Measurements from ENCODE around the gene SLCO3A1.

SLCO3A1 gene

GRCh38 chr15:91882858-91883586 lies 29.5 kb downstream of the SLCO3A1 start:
- no peak for DNase-seq (ENCODE audit: low read depth in 2 of 2)

- no peak for DNase-seq (ENCODE audit: low read depth in 2 of 2)
These were observed 31.1 kb downstream of the SLCO3A1 start for GRCh38 chr15:91884606-91885005.

- no peak for DNase-seq (ENCODE audit: low read depth in 2 of 2)
These were observed 31.5 kb downstream of the SLCO3A1 start for GRCh38 chr15:91885054-91885453.

- no peak for DNase-seq (ENCODE audit: low read depth in 2 of 2)
These were observed 32.3 kb downstream of the SLCO3A1 start for GRCh38 chr15:91885714-91886270.

- DNase-seq (ENCODE audit: low read depth in 2 of 2), result no peak
These were observed 33.4 kb downstream of the SLCO3A1 start for GRCh38 chr15:91886878-91887277.

DNA sequence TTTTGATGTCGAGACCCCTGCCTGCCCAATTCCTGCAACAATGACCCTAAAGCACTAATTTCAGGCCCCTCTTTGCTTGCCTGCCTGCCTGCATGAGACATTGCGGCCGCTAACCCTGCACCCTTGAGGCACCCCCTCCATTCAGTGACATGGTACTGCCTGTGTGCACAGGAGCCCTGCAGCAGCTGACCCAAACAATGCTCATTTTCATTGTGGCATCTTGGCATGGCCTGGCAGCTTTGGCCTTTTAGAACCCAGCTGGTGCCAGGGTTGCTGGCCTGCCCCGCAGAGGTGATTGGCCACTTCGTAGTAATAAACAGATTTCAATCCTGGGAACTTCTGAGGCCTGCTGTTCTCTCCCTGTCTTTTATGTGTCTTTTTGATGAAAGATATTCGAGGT lies 33.8 kb downstream of the SLCO3A1 start:
- DNase-seq (ENCODE audit: low read depth in 2 of 2), result no peak

DNA sequence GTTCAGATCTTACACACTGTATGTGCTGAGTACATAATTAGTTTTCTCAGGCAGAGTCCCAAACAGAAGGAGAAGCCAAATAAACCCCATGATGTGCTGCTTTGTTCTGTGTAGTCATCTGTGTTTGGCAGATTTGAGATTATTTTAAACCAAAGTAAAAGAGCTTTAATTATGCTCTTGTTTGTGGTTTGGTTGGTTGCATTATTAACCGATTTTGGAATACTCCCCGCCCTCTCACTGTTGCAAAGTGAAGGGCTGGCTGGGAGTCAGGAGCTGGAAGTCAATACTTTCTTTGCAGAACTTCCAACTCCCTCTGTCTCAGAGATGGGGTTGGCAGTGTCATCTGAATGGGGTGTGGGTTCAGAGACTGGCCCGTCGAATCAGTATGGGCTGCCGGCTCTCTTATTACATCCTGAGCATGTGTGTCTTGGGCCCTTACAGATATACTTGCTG lies 34.4 kb downstream of the SLCO3A1 start:
- DNase-seq (ENCODE audit: low read depth in 2 of 2), result no peak

DNA sequence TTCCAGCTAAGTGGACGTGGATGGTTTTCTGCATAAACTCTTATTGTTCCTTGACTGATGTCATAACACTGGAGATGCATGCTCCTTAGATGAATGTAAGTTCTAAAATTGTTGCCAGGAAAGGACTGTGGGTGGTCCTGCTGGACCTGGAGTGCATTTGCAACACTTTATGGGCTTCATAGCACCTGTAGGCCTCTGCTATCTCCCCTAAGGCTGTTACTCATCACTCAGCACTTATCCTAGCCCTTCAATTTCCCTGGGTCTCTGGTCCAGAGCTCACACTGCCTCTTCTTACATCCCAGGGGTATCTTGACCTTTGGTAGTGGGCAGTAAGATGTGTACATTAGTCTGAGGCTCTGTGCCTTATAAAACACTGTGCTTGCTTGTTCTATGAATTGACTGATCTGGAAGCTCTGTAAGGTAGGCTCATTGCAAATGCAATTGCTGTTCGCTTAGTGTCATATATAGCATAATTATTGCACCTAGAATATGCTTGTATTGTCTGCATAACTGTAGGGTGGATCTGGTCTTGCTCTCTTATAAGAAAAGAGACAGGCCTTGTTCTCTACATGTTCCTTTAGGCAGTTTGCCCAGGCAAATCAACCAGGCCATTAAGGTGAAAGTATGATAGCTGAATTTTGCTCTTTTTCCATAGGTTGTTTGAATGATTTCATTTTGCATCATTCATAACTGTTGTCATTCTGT lies 35.8 kb downstream of the SLCO3A1 start:
- DNase-seq (ENCODE audit: low read depth in 2 of 2), result no peak

- DNase-seq (ENCODE audit: low read depth in 2 of 2), result no peak
These were observed 37.1 kb downstream of the SLCO3A1 start for GRCh38 chr15:91890614-91891013.

DNA sequence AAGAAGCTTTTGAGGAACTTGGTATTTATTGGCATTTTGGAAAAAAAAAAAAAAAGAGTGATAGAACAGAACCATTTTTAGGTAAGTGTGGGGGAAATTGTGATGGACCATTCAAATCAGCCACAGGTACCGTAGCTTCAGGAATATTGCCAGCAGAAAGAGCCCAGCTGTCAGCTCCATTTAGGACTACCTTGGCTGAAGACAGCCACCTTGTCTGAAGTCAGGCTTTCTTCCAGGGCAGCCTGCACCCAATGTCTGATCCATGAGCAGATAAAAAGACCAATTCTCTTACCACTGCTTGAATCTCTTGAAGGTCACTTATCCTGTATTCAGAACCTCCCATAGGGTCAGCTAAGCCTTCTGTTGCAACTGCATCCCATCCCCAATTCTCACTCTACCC lies 37.6 kb downstream of the SLCO3A1 start:
- no peak for DNase-seq (ENCODE audit: low read depth in 2 of 2)

- DNase-seq (ENCODE audit: low read depth in 2 of 2), result no peak
These were observed 38.4 kb downstream of the SLCO3A1 start for GRCh38 chr15:91891788-91892345.

DNA sequence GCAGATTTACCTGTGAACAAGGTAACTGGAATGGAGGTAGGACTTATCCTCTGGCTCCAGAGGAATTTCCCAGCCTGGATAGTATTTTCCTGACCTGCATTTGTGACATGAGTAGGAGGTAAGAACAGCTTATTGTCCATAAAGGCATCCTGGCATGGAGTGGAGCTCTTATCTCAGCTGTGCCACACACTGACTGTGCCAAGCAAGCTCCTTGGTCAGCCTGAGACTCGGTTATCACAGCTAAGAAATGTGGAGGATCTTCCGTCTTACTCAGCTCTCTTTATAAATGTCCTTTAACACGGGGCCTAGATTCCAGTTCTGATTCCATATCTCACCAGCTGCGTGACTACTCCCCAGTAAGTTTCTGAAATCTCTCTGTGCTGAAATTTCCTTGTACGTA lies 38.9 kb downstream of the SLCO3A1 start:
- DNase-seq (ENCODE audit: low read depth in 2 of 2), result no peak

DNA sequence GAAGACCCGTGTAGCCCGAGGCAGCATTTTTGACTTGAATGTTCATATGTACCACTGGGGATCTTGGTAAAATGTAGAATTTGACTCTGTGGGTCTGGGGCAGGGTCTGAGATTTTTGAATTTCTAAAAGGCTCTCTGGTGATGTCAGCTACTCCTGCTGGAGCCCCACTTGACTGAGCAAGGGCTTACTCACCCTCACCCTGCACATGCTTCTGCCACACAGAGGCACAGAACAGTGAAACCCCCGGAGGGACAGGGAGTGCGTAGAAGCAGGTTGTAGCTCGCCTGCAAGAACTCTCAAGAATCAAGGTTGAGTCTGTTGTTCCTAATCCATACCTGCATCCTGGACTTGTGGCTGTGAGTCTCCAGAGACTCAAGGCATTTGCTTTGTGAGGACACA lies 41.1 kb downstream of the SLCO3A1 start:
- DNase-seq (ENCODE audit: low read depth in 2 of 2), result no peak

DNA sequence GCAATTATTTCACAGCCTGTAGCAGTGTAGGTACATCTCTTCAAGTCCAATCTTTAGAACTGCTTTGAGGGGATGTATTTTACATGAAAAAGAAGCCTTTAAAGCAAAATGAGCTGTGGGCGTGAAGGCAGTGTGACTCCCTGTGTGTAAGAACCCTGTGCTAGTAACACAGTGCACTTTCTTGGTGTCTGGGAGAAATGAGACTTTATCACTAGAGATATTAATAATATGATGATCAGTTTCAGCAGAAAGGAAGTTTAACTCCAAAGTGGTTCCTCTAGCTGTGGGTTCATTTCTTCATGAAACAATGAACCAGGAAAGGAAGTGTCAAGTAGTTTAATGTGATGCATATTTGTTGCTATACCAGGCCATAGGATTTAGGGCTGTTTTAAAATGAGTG lies 41.5 kb downstream of the SLCO3A1 start:
- DNase-seq (ENCODE audit: low read depth in 2 of 2), result no peak

DNA sequence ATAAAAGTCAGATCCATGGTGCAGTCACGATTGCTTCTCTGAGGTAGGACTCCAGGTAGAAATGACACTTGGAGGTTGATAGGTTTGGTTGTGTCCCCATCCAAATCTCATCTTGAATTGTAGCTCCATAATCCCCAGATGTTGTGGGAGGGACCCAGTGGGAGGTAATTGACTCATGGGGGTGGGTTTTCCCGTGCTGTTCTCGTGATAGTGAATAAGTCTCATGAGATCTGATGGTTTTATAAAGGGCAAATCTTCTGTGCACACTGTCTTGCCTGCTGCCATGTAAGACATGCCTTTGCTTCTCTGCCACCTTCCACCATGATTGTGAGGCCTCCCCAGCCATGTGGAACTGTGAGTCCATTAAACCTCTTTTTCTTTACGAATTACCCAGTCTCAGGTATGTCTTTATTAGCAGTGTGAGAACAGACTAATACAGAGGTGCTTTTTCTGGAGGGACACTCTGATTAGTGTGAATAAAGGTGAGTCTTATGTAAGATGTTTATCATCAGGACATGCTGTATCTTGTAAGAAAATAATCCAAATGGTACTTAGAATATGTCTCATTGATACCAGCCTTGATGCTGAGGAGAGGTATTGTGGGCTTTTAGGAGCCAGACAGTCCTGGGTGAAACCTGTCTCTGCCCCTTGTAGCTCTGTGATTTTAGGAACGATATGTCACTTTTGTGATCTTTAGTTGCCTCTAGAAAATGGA lies 43.0 kb downstream of the SLCO3A1 start:
- no peak for DNase-seq (ENCODE audit: low read depth in 2 of 2)

GRCh38 chr15:91897585-91898372 lies 44.3 kb downstream of the SLCO3A1 start:
- DNase-seq (ENCODE audit: low read depth in 2 of 2), result no peak

DNA sequence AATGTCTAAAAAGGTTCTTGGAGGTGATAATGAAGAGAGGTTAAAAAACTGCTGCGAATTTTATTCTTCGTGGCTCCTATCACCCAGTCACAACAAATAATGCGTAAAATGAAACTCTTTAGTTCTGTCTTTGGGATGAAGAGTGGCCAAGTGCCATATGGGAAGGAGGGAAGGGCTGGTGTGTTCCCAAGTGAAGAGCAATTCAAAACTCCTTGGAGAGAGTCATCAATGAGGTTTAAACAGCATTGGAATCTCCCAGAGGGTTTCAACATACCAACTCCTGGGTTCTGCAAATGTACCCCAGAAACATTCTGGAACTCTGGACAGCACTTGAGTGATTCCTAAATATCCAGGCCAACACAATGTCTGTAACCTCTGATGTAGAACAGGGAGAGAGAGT lies 45.3 kb downstream of the SLCO3A1 start:
- no peak for DNase-seq (ENCODE audit: low read depth in 2 of 2)

DNA sequence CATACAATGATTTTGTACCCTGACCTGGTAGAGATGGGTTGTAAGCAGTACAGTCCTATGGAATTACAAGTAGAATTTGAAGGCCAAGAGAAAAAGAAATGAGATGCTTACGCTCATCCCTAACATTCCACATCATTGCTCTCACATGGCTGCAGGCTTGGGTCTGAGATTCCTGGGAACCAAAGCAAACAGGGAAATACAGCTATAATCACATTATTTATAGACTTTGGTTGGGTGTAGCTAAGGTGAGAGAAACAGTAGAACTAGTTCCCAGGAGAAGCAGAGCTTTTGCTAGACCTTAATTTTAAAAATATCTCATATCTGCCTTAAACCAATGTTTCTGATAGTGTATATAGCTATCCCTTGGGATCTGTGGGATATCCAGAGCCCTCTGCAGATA lies 51.4 kb downstream of the SLCO3A1 start:
- DNase-seq (ENCODE audit: low read depth in 2 of 2), result no peak

DNA sequence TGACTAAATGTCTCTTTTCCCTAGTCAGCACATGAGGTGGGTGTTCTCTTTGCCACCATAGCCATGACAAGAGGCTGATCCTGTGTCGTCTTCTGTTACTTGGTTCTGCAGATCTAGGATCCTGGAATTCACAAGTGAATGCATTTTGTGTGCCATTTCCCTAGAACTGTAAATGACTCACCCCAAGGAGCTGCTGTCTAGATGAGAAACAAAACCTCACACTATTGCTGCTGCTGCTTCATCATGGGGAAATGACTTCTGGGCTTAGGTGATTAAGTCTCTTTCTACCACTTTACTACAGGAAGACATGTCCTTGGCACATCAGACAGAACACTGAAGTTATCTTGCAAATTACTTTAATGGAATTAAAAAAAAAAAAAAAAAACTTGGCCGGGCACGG lies 54.9 kb downstream of the SLCO3A1 start:
- DNase-seq (ENCODE audit: low read depth in 2 of 2), result no peak

DNA sequence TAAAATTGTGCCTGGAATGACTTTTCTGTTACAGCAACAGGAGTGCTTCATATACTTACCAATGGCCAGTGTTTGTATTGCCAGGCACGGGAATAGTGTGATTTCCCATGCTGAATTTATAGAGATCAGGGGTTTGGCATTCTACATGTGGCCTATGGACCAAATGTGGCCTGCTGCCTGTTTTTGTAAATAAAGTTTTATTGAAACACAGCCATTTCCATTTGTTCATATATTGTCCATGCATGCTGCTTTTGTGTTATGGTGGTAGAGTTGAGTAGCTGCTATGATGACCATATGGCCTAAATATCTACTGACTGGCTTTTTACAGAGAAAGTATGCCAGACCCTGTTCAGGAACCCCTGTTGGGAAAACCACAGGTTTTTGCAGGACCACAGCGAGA lies 55.6 kb downstream of the SLCO3A1 start:
- DNase-seq (ENCODE audit: low read depth in 2 of 2), result no peak

DNA sequence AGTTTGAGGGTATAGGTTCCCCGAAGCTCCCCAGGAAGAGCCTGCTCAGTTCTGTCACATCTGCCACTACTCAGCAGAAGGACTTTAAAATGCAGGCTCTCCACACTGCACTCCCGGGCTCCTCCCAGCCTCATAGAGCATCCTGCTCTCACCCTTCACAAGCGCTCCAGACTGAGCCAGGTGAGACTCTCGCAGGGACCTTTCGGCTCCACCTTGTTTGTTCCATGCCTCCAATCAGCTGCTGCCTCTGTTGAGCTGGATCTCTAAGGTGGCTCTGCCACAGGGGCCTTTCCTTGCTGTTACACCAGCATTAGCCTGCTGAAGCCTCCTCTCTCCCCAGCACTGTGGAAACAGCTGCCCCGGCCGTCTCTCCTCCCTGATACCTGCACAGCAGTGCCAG lies 56.1 kb downstream of the SLCO3A1 start:
- DNase-seq (ENCODE audit: low read depth in 2 of 2), result no peak

Measured in stimulated activated CD4-positive, alpha-beta T cell treated with anti-CD3 and anti-CD28 coated beads, Interleukin-12 subunit alpha, Interleukin-12 subunit beta, amount 100 ng/mL, for 24 hours (primary cell).